Peyer's patch (tissue), 4 donors: ENCODE data around the gene SACM1L. TPM values are rescaled to one million over a fixed set of nuclear protein-coding genes. Genes with fewer than 3 reads are reported as not detected.

Experiments
- DNase-seq, 3 donors: peaks; one replicate each; pipeline ENCODE4 v3.0.0-alpha.2; 2017 to 2019
- H3K27ac ChIP-seq, 4 donors: fragments of 200-600 bp; sonication (generic); one replicate each; pipeline ENCODE4 v1.5.1; 2016 to 2019
- H3K27me3 ChIP-seq, 2 donors: fragments of 200-600 bp; sonication (generic); one replicate each; pipeline ENCODE4 v1.5.1; 2019
- H3K36me3 ChIP-seq, 3 donors: fragments of 200-600 bp; sonication (generic); one replicate each; pipeline ENCODE4 v1.5.1; 2016 to 2019
- H3K4me1 ChIP-seq, 4 donors: fragments of 200-600 bp; sonication (generic); one replicate each; pipeline ENCODE4 v1.5.1; 2016 to 2019
- H3K4me3 ChIP-seq, 4 donors: fragments of 200-600 bp; sonication (generic); 1 replicate in 3 of 4; 2 replicates in 1 of 4; pipeline ENCODE4 v1.5.1; 2016 to 2019; ENCODE audit warnings: mild to moderate bottlenecking in 1 of 4
- H3K9me3 ChIP-seq, 4 donors: fragments of 200-600 bp; sonication (generic); one replicate each; pipeline ENCODE4 v1.5.1; 2016 to 2019; ENCODE audit warnings: mild to moderate bottlenecking in 1 of 4
- CTCF ChIP-seq, 6 experiments: fragments of 450-650 bp in 4 of 6; fragments of 200-600 bp in 2 of 6; sonication (generic) in 1 of 6; IDR thresholded peaks; one replicate each; pipeline ENCODE4 v1.5.1; 2017 to 2019; ENCODE audit warnings: antibody characterized with exemption in 6 of 6, mild to moderate bottlenecking in 3 of 6, moderate library complexity in 1 of 6
- POLR2A ChIP-seq, 2 donors: fragments of 450-650 bp; IDR thresholded peaks; one replicate each; pipeline ENCODE4 v1.5.1; 2017; ENCODE audit warnings: antibody characterized with exemption in 2 of 2, mild to moderate bottlenecking in 2 of 2, moderate library complexity in 2 of 2
- small RNA-seq, 2 donors: library from RNA; depleted of rRNA; stranded (forward); fragments of <200 nt; gene quantifications; one replicate each; pipeline ENCODE3, GENCODE V24; 2016
- total RNA-seq, 4 donors: library from RNA; depleted of rRNA; stranded (reverse); fragments of >200 nt; gene quantifications; one replicate each; pipeline ENCODE4 v1.1.0, GENCODE V29; 2016

The SACM1L gene
- total RNA-seq, 4 donors from 2014 or later = 42.0 to 79.2 (median 59.2) TPM

DNA sequence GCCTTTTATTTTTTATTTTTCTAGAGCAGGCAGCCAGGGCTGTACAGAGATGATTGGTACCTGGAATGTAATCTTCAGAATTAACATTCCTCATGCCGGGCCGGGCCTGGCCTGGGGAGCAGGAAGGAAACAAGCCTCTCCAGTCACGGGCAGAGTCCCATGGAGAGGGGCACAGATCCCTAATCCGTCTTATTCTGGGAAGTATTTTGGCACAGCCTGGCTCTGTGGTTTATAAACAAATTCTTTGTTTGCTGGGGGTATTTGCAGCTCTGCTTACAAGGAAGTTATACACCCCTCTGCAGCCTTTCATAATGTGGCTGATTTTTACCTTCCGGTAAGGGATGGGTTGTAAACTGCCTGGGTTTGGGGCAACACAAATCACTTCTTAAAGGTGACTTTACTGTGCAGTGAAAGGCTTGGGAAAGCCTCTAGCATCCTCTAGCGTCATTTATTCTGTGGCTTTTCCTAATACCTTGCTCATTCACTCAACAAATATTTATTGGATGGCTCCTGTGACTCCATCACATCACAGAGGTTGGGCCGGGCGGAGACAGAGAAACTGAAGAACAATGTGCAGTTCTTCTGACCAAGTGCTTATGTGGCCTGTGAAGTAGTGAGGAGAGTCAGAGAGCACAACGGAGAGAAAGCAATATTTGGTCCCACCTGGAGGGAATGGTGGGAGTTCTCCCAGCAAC, 104.4 kb downstream of the SACM1L start:
- H3K27me3 ChIP-seq = no peaks in the 10 kb centered on the region
- H3K27ac ChIP-seq = peak overlapping the region in 1 of 4 donors; percentile 25
- peaks cover 0 to 17% (median 5%) of the 10 kb centered on the region in 4 donors for H3K4me1 ChIP-seq
- H3K9me3 ChIP-seq = no peaks in the 10 kb centered on the region
- TF ChIP-seq CTCF (IDR thresholded peaks at IDR 0.05) (peak in 3 of 6 experiments; percentile 13 to 53 (median 14)), POLR2A (IDR thresholded peaks at IDR 0.05) (no peak)
- peak overlapping the region in 1 of 4 donors; percentile 9 for H3K4me3 ChIP-seq
- no peaks in the 10 kb centered on the region for H3K36me3 ChIP-seq
- DNase-seq = peak in 1 of 3 donors; percentile 62

DNA sequence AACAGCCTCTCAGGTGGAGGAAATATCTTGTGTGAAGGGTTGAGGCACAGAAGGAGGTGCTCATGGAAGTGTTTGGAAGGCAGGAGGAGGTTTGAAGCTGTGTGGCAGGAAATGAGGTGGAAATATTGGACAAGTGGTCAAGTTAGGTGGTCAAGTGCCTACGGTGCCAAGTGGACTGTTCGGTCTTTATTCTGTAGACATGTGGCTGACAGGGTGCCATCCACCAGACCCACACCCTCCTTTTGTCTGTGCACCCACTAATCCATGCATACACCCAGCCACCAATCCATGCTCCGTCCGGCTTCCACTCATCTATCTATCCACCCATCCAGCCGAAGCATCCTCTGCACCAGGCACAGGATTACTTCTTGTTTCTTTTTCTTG, 105.0 kb downstream of the SACM1L start:
- Histone ChIP-seq H3K27ac (peak overlapping the region in 1 of 4 donors; percentile 25), H3K9me3 (no peaks in the 10 kb centered on the region), H3K4me1 (peaks cover 0 to 17% (median 5%) of the 10 kb centered on the region in 4 donors), H3K27me3 (no peaks in the 10 kb centered on the region), H3K4me3 (peak overlapping the region in 1 of 4 donors; percentile 9), H3K36me3 (no peaks in the 10 kb centered on the region)
- DNase-seq = no peak
- TF ChIP-seq CTCF (IDR thresholded peaks at IDR 0.05) (no peak), POLR2A (IDR thresholded peaks at IDR 0.05) (no peak)

GRCh38 chr3:45794660-45795059, 105.5 kb downstream of the SACM1L start:
- Histone ChIP-seq H3K36me3 (no peaks in the 10 kb centered on the region), H3K27me3 (no peaks in the 10 kb centered on the region), H3K9me3 (no peaks in the 10 kb centered on the region), H3K4me3 (peak overlapping the region in 2 of 4 donors; percentile 70 to 90), H3K27ac (no peak overlapping the region), H3K4me1 (peaks cover 0 to 17% (median 5%) of the 10 kb centered on the region in 4 donors)
- TF ChIP-seq CTCF (IDR thresholded peaks at IDR 0.05) = no peak
- no peak for TF ChIP-seq POLR2A (IDR thresholded peaks at IDR 0.05)
- no peak for DNase-seq

Small RNA genes within 50 kb of the gene (small RNA-seq; reads per million reads assigned to genes)
- 0 to 0.06 reads per million in 2 donors for gene RN7SL145P

Other genes starting within 250 kb of the SACM1L start
- gene LIMD1, start 94.6 kb upstream of the SACM1L start, total RNA-seq = 10 to 100 TPM; 19.0 to 41.8 (median 27.8) TPM
- gene SLC6A20, start 107.1 kb downstream of the SACM1L start, total RNA-seq = 100 to 1,000 TPM in 1 of 4 donors, 10 to 100 TPM in 2, not detected in 1; 62.9 to 106 (median 88.3) TPM
- gene LZTFL1, start 152.7 kb downstream of the SACM1L start, total RNA-seq = 10 to 100 TPM in 2 of 4 donors, 1 to 10 TPM in 2; 4.9 to 30.5 (median 9.9) TPM
- 1 to 10 TPM; 2.1 to 7.4 (median 3.7) TPM for gene CCR9, start 197.1 kb downstream of the SACM1L start, total RNA-seq